ENCODE results near the gene PIGW. TPM values are rescaled to one million over a fixed set of nuclear protein-coding genes. Genes with fewer than 3 reads are reported as not detected.

The PIGW gene
- total and polyA plus RNA-seq, 9 donors = 0.60 to 10.0 (median 4.6) TPM

DNA sequence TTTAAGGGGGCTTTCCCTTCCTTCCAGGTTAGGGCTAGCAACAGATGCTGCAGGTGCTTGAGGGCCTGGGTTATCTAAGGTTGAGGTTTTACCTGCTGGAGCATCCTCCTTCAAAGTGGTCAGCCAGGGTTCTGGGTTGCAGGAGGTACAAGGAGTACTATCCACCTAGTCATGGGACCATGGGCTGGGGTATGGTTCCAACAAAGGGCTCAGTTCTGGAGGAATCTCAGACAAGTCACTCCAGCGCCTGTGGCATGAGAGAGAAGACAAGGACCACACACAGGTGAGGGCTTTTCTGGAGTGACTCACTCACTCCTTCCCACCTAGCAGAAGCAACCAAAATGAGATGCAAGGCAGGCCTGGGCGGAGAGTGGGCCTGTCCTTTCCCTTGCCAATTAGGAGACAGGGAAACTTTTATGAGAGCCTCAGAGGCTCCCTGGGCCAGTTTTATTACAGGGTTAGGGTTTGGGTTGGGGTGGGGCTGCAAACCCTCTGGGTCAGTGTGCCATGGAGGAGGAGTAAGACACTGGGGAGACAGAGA is 2.3 kb upstream of the PIGW start:
- 94 to 100% (median 99%) methylated on average over 2 of the region's 2 CpGs for WGBS, 3 donors
- no peak for TF ChIP-seq POLR2A (IDR thresholded peaks at IDR 0.05)
- no peak for TF ChIP-seq EP300 (IDR thresholded peaks at IDR 0.05)
- TF ChIP-seq CTCF (IDR thresholded peaks at IDR 0.05) = no peak
- Histone ChIP-seq H3K9me3 (no peaks in the 10 kb centered on the region), H3K27ac (no peak overlapping the region), H3K27me3 (no peaks in the 10 kb centered on the region), H3K4me1 (ENCODE audit: insufficient read depth) (peaks cover 4% of the 10 kb centered on the region), H3K4me3 (no peak overlapping the region), H3K36me3 (no peaks in the 10 kb centered on the region)
- DNase-seq = no peak
- intact Hi-C loops (cut with DNase I) = no loop called here

GRCh38 chr17:36533935-36534839 is 600 bp upstream of the PIGW start:
- WGBS, 3 donors = 5 to 8% (median 6%) methylated on average over 47 to 48 of the region's 48 CpGs
- H3K4me3 ChIP-seq = peak overlapping the region; percentile 82
- DNase-seq = peak; percentile 69 to 83 (median 71)
- H3K36me3 ChIP-seq = no peaks in the 10 kb centered on the region
- peaks cover 4% of the 10 kb centered on the region for H3K4me1 ChIP-seq (ENCODE audit: insufficient read depth)
- no peaks in the 10 kb centered on the region for H3K27me3 ChIP-seq
- intact Hi-C loops (cut with DNase I) = no loop called here
- H3K9me3 ChIP-seq = no peaks in the 10 kb centered on the region
- TF ChIP-seq EP300 (IDR thresholded peaks at IDR 0.05) (no peak), POLR2A (IDR thresholded peaks at IDR 0.05) (no peak), CTCF (IDR thresholded peaks at IDR 0.05) (peak in 1 of 3 donors; percentile 39)
- H3K27ac ChIP-seq = peak overlapping the region; percentile 78 to 93

DNA sequence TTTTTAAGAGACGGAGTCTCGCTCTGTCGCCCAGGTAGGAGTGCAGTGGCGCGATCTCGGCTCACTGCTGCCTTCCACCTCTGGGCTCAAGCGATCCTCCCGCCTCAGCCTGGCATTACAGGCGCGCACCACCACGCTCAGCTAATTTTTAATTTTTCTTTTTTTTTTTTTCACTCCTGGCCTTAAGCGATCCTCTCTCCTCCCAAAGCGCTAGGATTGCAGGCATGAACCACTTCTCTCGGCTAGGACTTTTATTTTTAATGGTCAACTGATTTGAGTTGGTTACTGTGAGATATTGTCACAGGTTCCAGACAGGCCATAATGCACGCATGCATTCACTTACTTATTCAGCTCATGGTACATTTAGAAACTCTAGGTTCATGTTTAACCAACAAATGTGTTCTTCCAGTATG is 888 bp downstream of the PIGW start:
- Histone ChIP-seq H3K27me3 (no peaks in the 10 kb centered on the region), H3K36me3 (no peaks in the 10 kb centered on the region), H3K4me3 (peak overlapping the region; percentile 82), H3K27ac (peak overlapping the region in 1 of 2 donors; percentile 93), H3K4me1 (ENCODE audit: insufficient read depth) (peaks cover 4% of the 10 kb centered on the region), H3K9me3 (no peaks in the 10 kb centered on the region)
- TF ChIP-seq EP300 (IDR thresholded peaks at IDR 0.05) (no peak), CTCF (IDR thresholded peaks at IDR 0.05) (no peak), POLR2A (IDR thresholded peaks at IDR 0.05) (no peak)
- intact Hi-C loops (cut with DNase I) = no loop called here
- no peak for DNase-seq
- WGBS, 3 donors = 5 to 10% (median 7%) methylated on average over 15 of the region's 15 CpGs

DNA sequence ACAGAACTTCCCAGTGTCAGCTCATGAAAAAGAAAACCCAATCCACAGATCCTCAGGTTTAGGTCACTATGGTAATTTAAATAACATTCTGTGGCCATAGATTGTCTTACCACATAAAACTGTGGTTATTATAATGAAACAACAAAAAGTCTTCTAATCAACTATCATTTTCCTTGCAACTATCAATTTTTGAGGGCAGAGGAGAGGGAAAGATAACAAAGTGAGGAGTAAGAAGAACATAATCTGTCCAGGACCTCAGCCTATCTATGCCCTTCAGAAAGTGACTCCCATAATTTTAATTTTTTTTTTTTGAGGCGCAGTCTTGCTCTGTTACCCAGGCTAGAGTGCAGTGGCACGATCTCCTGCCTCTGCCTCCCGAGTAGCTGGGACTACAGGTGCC is 5.9 kb downstream of the PIGW start:
- Histone ChIP-seq H3K36me3 (no peaks in the 10 kb centered on the region), H3K4me3 (no peak overlapping the region), H3K27ac (no peak overlapping the region), H3K27me3 (no peaks in the 10 kb centered on the region), H3K4me1 (ENCODE audit: insufficient read depth) (peaks cover 4% of the 10 kb centered on the region), H3K9me3 (no peaks in the 10 kb centered on the region)
- DNase-seq = no peak
- 94 to 99% (median 97%) methylated on average over 3 of the region's 3 CpGs for WGBS, 3 donors
- TF ChIP-seq EP300 (IDR thresholded peaks at IDR 0.05) (no peak), POLR2A (IDR thresholded peaks at IDR 0.05) (no peak), CTCF (IDR thresholded peaks at IDR 0.05) (no peak)
- intact Hi-C loops (cut with DNase I) = no loop called here
